LNCAP (cell line): ENCODE measurements around the gene FBXL15.

Experiments used
- TF ChIP-seq, protein P1 (sequence below): fragments of 450-650 bp; IDR thresholded peaks from 2 replicates; pipeline ENCODE4 v1.5.1; 2017; ENCODE audit warnings: mild to moderate bottlenecking

FBXL15 gene

DNA sequence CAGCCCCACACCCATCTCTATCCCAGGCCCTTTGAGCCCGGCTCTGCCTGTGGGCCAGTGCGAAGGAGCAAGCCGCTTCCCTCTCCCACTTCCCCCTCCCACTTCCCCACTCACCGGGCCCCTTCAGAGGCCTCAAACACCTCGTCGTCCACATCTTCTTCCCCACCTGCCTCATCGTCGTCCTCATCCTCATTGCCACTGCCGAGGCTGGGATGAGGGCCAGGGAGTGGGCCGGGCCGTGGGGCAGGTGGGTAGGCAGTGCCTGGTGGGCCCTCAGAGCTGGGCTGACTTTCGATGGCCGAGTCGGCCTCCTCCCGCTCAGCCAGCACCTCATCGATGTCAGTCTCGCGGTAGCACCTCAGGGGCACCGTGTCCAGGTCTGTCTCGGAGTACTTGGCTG is 5.9 kb upstream of the FBXL15 start:
- TF ChIP-seq, protein P1, sequence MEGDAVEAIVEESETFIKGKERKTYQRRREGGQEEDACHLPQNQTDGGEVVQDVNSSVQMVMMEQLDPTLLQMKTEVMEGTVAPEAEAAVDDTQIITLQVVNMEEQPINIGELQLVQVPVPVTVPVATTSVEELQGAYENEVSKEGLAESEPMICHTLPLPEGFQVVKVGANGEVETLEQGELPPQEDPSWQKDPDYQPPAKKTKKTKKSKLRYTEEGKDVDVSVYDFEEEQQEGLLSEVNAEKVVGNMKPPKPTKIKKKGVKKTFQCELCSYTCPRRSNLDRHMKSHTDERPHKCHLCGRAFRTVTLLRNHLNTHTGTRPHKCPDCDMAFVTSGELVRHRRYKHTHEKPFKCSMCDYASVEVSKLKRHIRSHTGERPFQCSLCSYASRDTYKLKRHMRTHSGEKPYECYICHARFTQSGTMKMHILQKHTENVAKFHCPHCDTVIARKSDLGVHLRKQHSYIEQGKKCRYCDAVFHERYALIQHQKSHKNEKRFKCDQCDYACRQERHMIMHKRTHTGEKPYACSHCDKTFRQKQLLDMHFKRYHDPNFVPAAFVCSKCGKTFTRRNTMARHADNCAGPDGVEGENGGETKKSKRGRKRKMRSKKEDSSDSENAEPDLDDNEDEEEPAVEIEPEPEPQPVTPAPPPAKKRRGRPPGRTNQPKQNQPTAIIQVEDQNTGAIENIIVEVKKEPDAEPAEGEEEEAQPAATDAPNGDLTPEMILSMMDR = no peak

DNA sequence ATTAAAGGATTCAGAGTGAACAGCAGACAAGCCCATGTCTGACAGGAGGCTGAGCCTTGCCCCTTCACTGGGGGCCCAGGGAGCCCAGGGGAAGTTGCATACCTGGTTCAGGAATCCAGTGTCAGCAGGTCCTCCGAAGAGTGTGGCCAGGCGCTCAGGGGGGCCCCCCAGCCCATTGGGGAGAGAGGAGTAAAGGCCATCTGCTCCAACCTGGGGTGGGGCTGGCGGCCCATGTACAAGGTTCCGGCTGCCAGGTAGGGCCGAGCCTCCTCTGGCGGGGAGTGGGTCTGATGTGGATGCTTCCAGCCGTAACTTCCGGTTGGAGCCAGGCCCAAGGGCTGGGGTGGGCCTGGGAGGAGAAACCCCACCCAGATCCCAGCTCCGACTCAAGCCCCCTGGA is 4.4 kb upstream of the FBXL15 start:
- TF ChIP-seq, protein P1 = no peak

DNA sequence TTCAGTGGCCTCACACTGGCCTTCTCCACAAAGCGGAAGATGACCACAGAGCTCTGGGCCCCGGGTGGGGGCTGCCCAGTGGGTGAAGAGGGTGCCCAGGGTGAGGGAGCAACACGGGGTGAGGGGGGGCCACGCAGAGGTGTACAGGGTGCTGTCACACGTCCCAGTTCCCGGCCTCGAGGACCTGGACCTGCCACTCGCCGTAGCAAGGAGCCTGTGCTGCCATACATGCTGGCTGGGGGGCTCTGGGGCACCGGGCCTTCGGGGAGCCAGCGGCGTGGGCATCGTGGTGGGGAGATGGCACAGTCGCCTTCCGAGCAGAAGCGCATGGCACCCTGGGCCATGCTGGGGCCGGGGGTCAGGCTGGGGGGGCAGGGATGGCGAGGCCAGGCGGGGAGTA is 3.9 kb upstream of the FBXL15 start:
- TF ChIP-seq, protein P1 = no peak

DNA sequence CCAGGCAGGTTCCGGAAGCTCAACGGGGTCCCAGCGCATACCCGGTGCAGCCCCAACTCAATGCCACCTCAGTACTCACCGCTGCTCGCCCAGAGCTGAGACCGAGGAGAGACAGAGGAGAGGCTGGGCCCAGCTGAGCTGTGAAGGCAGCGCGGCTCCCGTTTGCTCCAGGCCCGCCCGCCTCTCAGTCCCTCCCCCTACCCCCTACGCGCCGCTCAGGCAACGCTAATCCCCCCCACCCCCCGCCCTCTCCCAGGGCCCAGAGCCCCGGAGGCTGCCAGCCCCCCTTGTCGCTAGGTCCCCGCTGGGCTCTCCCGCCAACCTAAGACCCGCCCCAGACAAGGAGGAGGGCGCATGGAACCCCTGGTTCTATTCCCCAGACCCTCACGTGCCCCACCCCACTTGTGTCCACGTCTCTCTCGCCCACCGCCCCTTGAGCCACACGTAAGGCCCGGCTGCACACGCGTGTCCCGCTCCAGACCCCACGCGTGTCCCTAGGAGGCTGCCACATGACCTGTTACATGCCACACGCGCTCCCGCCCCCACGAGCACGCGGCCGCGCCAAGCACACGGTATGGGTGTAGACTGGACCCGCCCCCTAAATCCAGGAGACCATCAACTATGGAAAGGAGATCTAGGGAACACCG is 1.9 kb upstream of the FBXL15 start, which contains the start of gene PSD:
Gene PSD (minus strand): TSS at position 164 of the 647 bp plus-strand sequence. CDS start 1,747 bp downstream, outside the sequence.
- TF ChIP-seq, protein P1 = no peak

DNA sequence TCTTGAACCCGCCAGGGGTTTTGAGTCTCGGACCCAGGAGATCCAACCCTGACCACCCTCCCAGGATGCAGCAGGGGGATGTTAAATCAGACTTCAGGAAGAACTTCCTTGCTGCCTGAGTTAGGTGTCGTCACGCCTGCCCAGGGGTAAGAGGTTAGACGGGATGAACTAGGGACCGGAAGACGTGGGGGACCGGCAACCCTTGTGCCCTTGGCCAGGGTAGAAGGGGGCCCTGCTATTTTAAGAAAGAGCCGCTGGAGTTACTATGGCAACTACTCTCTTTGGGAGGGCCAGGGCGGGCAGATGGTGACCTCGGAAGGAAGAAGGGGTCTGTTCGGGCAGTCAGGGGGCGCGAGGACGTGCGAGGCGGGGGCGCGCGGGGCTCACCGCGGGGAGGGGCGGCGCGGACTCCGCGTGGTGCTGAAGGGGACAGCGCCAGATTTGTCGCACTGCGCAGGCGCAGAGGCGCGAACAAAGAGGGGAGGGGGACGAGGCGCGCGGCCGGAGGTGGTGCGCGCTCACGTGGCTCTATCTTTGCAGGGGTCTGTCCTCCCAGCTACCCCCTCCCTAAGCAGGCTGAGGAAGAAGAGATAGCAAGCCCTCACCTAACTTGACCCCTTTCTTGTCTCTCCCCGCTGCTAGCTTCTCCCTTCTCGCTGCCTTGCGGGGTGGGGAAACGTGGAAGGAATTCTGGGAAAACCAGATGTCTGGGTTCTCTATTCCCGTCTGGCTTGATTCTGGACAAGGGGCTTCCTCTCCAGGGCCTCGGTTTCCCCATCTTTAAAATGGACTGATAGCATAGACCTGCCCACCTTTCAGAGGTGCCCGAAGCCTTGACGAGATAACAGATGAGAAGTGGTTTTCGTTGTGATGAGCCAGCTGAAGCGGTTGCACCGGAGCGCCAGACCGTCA is 1.1 kb upstream of the FBXL15 start:
- TF ChIP-seq, protein P1 = no peak

DNA sequence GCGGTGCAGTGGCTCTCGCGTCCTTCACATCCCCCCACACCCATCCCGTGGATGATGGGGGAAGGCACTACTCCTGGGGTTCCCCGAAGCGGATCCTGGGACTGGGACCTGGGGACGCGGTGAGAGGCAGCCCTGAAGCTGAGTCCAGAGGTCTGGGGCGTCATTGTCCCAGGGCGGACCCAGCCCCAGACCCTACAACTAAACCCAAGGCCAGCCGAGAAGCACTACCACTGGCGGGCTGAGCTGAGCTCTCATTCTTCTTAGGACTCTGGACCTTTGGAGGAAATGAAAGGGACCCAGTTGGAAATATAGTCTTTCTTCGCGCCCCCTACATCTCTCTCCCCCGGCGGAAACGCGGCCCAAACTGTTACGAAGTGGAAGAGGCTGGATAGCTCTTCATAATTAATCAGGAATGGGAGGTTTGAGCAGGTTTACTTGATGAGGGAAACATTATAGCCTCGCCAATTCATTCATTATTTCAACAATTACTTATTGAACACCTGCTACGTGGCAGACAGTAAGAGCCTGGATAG is 389 bp upstream of the FBXL15 start:
- TF ChIP-seq, protein P1 = no peak

DNA sequence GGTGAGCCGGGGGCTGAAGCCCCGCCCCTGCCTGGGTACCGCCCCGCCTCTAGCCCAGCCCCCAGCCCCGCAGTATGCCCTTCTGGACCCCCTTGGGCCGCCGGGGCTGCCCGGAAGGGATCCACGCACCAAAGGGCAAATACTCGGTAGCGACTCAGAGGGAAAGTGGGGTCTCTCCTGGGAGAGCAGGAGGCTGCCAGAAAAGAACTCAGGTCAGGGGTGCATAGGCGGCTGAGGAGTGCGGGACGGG is 796 bp downstream of the FBXL15 start:
- TF ChIP-seq, protein P1 = no peak
